Measurements from ENCODE around the gene FRMD5. TPM values are rescaled to one million over a fixed set of nuclear protein-coding genes. Genes with fewer than 3 reads are reported as not detected.

Gene FRMD5
- total RNA-seq, 2 donors from 2014 or later: 25.5 to 52.3 TPM

DNA sequence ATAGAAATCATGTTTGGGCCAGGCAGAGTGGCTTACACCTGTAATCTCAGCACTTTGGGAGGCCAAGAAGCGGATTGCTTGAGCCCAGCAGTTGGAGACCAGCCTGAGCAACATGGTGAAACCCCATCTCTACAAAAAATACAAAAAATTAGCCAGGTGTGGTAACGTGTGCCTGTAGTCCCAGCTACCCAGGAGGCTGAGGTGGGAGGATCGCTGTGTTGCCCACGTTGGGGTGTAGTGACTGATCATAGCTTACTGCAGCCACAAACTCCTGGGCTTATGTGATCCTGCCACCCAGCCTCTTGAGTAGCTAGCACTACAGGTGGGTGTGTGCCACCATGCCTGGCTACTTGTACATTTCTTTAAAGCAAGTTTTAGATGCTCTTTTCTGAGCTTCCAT is 254.0 kb downstream of the FRMD5 start:
- no peak overlapping the region for H3K27ac ChIP-seq
- no peak for DNase-seq (ENCODE audit: low spot score)
- no peaks in the 10 kb centered on the region for H3K9me3 ChIP-seq
- TF ChIP-seq, protein P1, sequence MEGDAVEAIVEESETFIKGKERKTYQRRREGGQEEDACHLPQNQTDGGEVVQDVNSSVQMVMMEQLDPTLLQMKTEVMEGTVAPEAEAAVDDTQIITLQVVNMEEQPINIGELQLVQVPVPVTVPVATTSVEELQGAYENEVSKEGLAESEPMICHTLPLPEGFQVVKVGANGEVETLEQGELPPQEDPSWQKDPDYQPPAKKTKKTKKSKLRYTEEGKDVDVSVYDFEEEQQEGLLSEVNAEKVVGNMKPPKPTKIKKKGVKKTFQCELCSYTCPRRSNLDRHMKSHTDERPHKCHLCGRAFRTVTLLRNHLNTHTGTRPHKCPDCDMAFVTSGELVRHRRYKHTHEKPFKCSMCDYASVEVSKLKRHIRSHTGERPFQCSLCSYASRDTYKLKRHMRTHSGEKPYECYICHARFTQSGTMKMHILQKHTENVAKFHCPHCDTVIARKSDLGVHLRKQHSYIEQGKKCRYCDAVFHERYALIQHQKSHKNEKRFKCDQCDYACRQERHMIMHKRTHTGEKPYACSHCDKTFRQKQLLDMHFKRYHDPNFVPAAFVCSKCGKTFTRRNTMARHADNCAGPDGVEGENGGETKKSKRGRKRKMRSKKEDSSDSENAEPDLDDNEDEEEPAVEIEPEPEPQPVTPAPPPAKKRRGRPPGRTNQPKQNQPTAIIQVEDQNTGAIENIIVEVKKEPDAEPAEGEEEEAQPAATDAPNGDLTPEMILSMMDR (IDR thresholded peaks at IDR 0.05): no peak
- H3K4me3 ChIP-seq: no peak overlapping the region
- no peaks in the 10 kb centered on the region for H3K36me3 ChIP-seq
- no peaks in the 10 kb centered on the region for H3K4me1 ChIP-seq
- no peaks in the 10 kb centered on the region for H3K27me3 ChIP-seq

DNA sequence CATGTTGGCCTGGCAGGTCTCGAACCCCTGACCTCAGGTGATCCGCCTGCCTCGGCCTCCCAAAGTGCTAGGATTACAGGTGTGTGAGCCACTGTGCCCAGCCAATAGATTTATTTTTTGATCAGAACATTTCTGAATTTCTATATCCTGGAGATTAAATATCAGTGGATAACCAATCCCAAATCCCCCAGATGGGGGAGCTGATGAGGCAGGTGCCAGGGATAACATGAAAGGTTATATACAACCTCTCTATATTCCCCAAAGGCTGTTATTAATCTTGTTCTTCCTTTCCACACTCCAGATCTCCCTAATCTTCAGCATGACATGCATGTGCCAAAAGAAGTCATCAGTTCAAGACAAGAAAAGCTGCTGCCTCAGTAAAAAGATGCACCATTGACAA is 256.0 kb downstream of the FRMD5 start:
- no peak for DNase-seq (ENCODE audit: low spot score)
- no peak overlapping the region for H3K4me3 ChIP-seq
- H3K4me1 ChIP-seq: no peaks in the 10 kb centered on the region
- H3K9me3 ChIP-seq: no peaks in the 10 kb centered on the region
- H3K36me3 ChIP-seq: no peaks in the 10 kb centered on the region
- TF ChIP-seq, protein P1 (IDR thresholded peaks at IDR 0.05): peak in 1 of 2 donors; percentile 33
- H3K27me3 ChIP-seq: no peaks in the 10 kb centered on the region
- no peak overlapping the region for H3K27ac ChIP-seq

DNA sequence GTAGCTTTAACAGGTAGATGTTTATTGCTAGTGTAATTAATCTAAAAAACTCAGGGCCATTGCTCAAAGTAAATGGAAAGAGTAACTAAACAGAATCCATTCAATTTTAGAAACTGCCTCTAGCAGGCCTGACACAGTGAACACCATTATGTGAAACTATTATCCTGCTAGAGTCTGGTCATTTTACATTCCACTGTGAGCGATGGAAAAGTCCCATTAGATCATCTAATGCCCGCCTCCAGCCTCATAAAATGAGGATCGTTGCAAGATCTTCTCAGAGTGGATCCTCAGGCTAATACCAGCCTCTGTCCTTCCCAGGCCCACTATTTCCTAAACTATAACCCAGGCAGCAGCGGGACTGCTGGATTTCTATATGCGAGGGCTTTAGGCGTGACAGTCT is 260.6 kb downstream of the FRMD5 start:
- Histone ChIP-seq H3K27me3 (no peaks in the 10 kb centered on the region), H3K27ac (no peak overlapping the region), H3K4me3 (no peak overlapping the region), H3K4me1 (peaks cover 0 to 31% of the 10 kb centered on the region in 2 donors), H3K36me3 (no peaks in the 10 kb centered on the region), H3K9me3 (no peaks in the 10 kb centered on the region)
- TF ChIP-seq, protein P1 (IDR thresholded peaks at IDR 0.05): no peak
- DNase-seq (ENCODE audit: low spot score): no peak

DNA sequence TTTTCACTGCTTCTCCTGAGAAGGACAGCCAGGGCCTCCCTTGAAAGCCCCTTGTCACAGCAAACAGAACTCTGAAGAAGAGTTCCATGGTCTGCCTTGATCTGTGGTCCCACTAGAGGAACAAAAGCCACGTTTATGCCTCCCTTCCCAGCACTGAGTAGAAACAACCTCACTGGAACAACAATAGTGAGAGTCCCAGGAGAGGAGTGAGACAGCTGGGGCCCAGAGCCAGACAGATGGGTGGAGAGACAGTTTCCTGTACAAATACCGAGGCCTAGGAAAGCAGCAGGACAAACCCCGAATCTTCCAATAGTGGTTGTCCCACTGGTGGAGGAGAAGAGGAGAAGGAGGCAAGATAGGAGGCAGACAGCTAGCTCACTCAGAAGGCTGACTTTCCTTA is 262.2 kb downstream of the FRMD5 start:
- no peak overlapping the region for H3K27ac ChIP-seq
- peaks cover 0 to 31% of the 10 kb centered on the region in 2 donors for H3K4me1 ChIP-seq
- DNase-seq (ENCODE audit: low spot score): no peak
- no peaks in the 10 kb centered on the region for H3K27me3 ChIP-seq
- H3K36me3 ChIP-seq: no peaks in the 10 kb centered on the region
- no peaks in the 10 kb centered on the region for H3K9me3 ChIP-seq
- H3K4me3 ChIP-seq: no peak overlapping the region
- TF ChIP-seq, protein P1 (IDR thresholded peaks at IDR 0.05): no peak

DNA sequence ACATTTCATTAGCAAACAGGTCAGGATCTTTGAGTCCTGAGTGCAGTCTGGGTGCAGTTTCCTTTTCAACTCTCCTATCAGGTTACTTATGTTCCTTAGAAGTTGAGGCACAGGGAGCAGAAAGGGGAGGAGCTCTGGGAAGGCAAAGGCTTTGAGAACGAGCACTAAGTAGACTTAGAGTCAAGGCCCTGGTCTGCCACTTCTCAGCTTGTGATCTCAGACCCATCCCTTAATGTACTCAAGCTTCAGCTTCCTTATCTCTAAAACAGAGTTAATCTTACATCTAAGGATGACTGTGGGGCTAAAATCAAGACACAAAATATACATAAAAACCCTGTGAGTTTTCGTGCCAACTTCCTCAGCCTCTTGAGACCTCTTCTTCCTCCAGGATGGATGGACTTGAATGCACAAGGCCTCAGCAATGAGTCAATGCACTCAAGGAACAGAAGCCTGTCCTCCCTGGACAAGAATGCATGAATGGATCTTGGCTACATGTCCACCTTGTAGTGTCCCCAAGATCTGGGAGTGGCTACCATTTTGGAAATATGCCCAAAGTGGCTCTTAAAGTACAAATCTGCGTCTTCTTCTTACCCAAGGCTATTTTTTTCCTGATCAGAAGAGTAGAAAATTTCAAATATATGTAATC is 263.2 kb downstream of the FRMD5 start:
- Histone ChIP-seq H3K4me1 (peaks cover 0 to 31% of the 10 kb centered on the region in 2 donors), H3K27me3 (no peaks in the 10 kb centered on the region), H3K36me3 (no peaks in the 10 kb centered on the region), H3K27ac (no peak overlapping the region), H3K9me3 (no peaks in the 10 kb centered on the region), H3K4me3 (no peak overlapping the region)
- DNase-seq (ENCODE audit: low spot score): no peak
- TF ChIP-seq, protein P1 (IDR thresholded peaks at IDR 0.05): no peak

DNA sequence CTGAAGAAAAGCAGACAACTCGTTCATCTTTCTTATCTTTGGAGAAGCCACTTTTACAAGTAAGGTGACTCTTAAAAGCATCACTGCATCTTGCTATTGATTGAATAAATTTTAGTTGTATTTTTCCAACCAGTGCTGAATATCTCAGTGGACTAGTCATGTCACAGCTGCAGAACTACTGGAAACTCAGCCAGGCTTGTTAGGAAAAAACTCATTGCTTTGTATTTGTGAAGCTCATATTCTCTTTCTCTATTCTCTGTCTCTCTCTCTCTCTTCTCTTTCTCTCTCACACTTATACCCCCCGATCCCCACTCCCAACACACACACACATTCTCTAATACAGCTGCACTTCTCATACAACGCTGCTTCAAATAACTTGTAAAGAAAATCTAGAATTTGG is 264.0 kb downstream of the FRMD5 start:
- no peaks in the 10 kb centered on the region for H3K9me3 ChIP-seq
- DNase-seq (ENCODE audit: low spot score): no peak
- TF ChIP-seq, protein P1 (IDR thresholded peaks at IDR 0.05): no peak
- H3K27me3 ChIP-seq: no peaks in the 10 kb centered on the region
- peaks cover 0 to 31% of the 10 kb centered on the region in 2 donors for H3K4me1 ChIP-seq
- H3K36me3 ChIP-seq: no peaks in the 10 kb centered on the region
- no peak overlapping the region for H3K4me3 ChIP-seq
- H3K27ac ChIP-seq: no peak overlapping the region

Measured in right atrium auricular region (tissue), 2 donors.